Activated CD8-positive, alpha-beta memory T cell treated with anti-CD3 and anti-CD28 coated beads for 24 hours (primary cell): ENCODE measurements around the gene RASL11B.

ENCODE experiments used
- DNase-seq: peaks from one replicate; pipeline ENCODE4 v3.0.0-alpha.2; 2020

The RASL11B gene

GRCh38 chr4:52843958-52844357 is 18.2 kb upstream of the RASL11B start:
- DNase-seq: no peak

GRCh38 chr4:52844596-52844995 is 17.5 kb upstream of the RASL11B start:
- DNase-seq: no peak

- DNase-seq: no peak
These were observed 15.6 kb upstream of the RASL11B start for GRCh38 chr4:52846502-52846901.

- DNase-seq: no peak
These were observed 13.9 kb upstream of the RASL11B start for GRCh38 chr4:52848254-52848653.

- DNase-seq: no peak
These were observed 11.6 kb upstream of the RASL11B start for GRCh38 chr4:52850406-52851124.

GRCh38 chr4:52852041-52852440 is 10.1 kb upstream of the RASL11B start:
- DNase-seq: no peak

GRCh38 chr4:52852711-52853110 is 9.4 kb upstream of the RASL11B start:
- no peak for DNase-seq

GRCh38 chr4:52853351-52853750 is 8.8 kb upstream of the RASL11B start:
- no peak for DNase-seq

- no peak for DNase-seq
These were observed 5.3 kb upstream of the RASL11B start for GRCh38 chr4:52856801-52857200.

- no peak for DNase-seq
These were observed 1.8 kb upstream of the RASL11B start for GRCh38 chr4:52860361-52860760.

GRCh38 chr4:52861171-52861823 is 820 bp upstream of the RASL11B start:
- DNase-seq: no peak

- no peak for DNase-seq
These were observed 583 bp downstream of the RASL11B start for GRCh38 chr4:52862639-52863161.

GRCh38 chr4:52863324-52863723 is 1.2 kb downstream of the RASL11B start:
- DNase-seq: no peak

GRCh38 chr4:52864793-52865192 is 2.7 kb downstream of the RASL11B start:
- DNase-seq: no peak

GRCh38 chr4:52865300-52865699 is 3.2 kb downstream of the RASL11B start:
- DNase-seq: no peak

GRCh38 chr4:52866734-52867133 is 4.6 kb downstream of the RASL11B start:
- no peak for DNase-seq

GRCh38 chr4:52867163-52867562 is 5.0 kb downstream of the RASL11B start:
- no peak for DNase-seq

- DNase-seq: no peak
These were observed 6.0 kb downstream of the RASL11B start for GRCh38 chr4:52868133-52868532.

GRCh38 chr4:52869196-52869595 is 7.1 kb downstream of the RASL11B start:
- no peak for DNase-seq

- no peak for DNase-seq
These were observed 7.5 kb downstream of the RASL11B start for GRCh38 chr4:52869656-52870055.

GRCh38 chr4:52870225-52870624 is 8.1 kb downstream of the RASL11B start:
- no peak for DNase-seq

GRCh38 chr4:52873191-52873590 is 11.1 kb downstream of the RASL11B start:
- no peak for DNase-seq

GRCh38 chr4:52873861-52874343 is 11.8 kb downstream of the RASL11B start:
- DNase-seq: no peak

GRCh38 chr4:52874948-52875347 is 12.8 kb downstream of the RASL11B start:
- no peak for DNase-seq
